CD4-positive, alpha-beta T cell treated with Interleukin-4 for 1 hour (primary cell): Measurements from ENCODE around the gene METTL1.

Source experiments
- DNase-seq, 2 donors: peaks; one replicate each; pipeline ENCODE4 v3.0.0-alpha.2; 2020 to 2022

METTL1 gene

GRCh38 chr12:57735952-57736740, 35.8 kb downstream of the METTL1 start:
- DNase-seq, result no peak

GRCh38 chr12:57735198-57735855, 36.6 kb downstream of the METTL1 start:
- no peak for DNase-seq

DNA sequence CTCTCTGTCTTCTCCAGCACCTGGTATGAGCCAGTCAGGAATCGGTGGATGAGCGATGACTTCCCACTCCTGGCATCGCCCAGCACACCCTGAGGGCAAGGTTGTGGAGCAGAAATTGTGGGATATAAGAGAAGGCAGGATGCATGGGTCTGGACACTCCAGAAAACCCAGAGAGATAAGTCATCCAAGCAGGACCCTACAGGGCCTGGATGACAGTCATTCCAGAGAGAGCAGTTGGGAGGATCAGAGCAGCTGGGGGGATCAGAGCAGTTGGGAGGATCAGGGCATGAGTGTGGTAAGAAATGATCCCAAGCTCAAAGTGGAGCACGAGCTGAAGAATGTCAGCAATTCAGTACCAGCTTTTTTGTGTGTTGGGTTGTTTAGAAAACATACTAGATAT, 37.3 kb downstream of the METTL1 start:
- no peak for DNase-seq

- no peak for DNase-seq
These were observed 38.0 kb downstream of the METTL1 start for GRCh38 chr12:57733928-57734327.

DNA sequence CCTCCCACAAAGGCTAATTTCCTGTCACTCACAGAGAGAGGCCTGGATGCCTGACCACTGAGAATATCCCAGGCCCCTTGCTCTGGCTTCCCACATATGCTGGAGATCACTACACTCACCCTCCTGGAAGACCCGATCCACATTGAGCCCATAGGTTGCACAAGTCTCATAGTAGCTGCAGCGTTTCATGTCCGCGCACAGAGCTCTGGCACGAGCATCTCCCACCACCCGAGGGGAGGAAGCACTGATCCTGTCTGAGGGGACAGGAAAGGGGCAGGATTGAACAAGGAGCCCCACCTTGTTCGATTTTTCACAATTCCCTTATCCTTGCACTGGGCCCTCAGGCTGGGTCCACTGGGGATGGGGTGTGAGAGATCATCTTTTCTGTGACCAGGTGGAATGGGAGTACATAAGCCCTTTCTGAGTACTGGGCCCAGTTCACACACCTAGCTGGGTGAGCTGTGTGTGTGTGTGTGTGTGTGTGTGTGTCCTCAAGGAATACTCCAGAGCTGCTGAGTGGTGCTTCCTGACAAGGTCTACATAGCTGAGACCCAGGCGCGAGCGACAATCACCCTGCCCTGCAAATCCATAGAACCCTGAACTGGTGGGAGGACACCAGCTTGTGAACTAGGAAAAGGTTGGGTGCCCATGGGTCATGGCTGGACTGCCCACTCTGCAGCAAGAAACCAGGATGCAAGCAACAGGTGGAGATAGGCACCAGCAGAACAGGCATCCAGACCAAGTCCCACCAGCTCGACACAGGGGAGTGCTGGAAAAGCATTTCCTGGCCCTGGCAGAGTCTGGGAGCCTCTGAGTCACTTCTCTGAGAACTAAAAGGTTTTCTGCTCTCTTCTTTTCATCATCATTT, 38.9 kb downstream of the METTL1 start:
- DNase-seq, result no peak

GRCh38 chr12:57732270-57732669, 39.6 kb downstream of the METTL1 start:
- no peak for DNase-seq

DNA sequence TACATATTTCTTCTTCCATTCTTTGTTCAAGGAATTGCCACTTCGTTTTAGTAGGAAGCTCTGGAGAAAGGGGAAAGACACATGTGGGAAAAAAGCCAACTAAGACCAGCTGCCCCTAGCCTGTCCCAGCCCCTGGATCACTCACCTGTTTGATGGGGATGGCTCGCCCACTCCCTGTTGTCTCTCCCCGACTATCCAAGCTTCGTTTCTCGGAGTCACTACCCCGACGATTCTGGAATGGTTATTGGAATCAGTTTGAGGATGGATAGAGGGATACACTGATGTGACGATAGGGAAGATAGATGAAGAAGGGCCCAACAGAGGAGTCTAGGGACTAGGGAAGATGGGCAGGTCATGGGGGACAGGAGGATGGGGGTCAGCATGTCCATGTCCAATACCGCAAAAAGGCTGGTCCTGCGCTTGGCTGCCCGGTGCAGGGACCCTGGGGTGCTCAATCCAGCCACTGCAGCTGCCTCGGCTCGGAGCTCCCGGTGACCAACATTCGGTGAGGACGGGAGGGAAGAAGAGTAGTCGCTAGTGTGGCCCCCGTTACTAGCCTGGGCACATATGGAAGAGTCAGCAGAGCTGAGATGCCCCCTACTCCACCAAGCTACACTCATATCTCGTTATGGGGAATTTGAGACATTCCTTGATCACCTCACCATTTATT, 40.4 kb downstream of the METTL1 start:
- no peak for DNase-seq

- DNase-seq, result no peak
These were observed 41.4 kb downstream of the METTL1 start for GRCh38 chr12:57730336-57731067.

DNA sequence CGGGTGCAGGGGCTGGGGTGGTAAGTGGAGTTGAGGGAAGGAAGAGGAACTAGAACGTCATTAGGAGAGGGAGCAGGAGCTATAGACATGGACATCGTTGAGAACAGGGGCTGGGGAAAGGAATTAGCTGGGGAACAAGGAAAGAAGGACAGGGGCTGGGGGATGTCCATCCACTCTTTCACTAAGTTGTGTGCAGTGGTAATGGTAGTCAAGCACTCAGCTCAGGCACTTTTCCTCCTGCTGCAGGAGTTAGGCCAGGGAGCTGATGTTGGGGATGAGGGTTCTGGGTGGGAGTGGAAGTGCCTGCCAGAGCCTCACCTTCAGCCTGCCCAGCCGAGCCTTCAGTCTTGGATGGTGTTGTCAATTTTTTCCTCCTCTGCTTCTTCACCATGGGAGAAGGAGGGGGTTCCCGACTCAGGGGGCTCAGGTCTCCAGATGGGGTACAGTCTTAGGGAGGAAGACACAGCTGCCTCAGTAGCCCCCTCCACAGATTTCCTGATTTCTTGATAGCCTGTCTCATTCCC, 42.5 kb downstream of the METTL1 start:
- DNase-seq, result no peak

GRCh38 chr12:57727758-57728395, 44.0 kb downstream of the METTL1 start:
- no peak for DNase-seq

DNA sequence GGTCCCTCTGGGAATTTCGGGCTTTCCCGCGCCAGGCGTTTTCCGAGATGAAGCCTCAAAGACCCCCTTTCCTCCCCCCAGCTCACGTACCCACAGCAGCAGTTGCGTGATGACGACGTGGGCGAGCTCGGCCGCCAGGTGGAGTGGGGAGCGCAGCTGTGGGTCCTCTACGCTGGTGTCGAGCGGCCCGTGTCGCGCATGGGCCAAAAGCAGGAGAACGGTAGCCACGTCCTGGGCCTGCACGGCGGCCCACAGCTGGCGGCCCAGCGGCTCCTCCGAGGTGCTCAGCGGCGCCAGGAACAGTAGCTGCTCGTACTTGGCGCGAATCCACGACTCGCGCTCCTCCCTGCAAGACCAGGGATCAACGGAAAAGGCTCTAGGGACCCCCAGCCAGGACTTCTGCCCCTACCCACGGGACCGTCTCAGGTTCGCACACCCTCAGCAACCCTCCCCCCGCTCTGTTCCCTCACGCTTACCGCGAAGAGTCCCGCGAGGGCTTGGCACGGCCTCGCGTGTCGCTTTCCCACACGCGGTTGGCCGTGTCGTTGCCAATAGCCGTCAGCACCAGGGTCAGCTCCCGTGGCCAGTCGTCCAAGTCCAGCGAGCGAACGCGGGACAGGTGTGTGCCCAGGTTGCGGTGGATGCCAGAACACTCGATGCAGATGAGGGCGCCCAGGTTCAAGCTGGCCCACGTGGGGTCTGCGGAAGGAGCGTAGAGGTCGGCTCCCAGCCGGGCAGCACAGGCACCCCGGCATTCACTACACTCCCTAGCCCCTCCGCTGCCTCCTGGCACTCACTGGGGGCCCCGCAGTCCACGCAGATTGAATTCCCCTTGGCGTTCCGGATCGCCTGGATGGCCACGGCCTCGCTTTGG, 44.8 kb downstream of the METTL1 start:
- no peak for DNase-seq

DNA sequence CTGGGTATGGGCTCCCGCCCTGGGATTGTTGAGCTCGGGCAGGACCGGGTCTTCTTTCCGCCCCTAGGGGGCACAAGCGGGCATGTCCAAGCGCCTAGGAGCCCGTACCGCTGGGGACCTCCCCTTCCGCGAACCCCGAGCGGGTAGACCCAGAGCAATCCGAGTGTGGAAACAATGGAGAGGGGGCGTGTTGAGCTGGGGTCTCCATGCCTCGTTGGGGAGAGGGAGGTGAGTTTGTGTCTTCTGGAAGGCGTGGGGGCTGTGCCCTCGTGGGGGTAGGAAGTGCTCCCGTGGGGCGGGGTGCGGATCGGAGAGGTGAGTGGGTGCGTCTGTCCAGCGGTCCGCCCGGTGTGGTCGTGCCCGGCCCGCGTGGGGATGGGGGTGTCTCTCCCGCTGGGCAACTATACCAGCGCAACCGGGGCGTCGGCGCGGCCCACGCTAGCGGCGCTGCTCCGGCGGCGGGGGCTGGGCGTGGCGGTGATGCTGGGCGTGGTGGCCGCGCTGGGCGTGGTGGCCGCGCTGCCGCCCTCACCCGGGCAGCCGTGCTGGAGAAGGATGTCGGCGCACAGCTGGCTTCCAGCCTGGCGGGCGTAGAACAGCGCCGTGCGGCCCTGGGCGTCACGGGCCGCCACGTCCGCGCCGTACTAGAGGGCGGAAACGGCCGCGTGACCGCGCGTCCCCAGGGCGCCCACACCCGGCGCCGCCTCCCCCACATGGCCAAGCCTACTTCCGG, 45.6 kb downstream of the METTL1 start:
- DNase-seq, result peak in 1 of 2 donors; percentile 42

DNA sequence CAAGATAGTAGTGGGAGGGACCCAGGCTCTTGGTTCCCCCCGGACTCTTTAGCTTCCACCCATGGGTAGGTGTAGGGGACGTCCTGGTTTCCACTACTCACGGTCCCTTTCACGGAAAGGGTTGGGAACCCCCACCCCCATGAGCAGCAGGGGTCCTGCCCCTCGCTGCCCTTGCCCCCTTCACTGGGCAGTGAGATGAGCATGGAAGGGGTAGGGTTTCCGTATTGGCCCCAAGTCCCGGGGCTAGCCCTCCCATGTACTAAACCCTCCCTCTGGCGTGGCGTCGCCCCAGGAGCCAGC, 46.1 kb downstream of the METTL1 start:
- no peak for DNase-seq

DNA sequence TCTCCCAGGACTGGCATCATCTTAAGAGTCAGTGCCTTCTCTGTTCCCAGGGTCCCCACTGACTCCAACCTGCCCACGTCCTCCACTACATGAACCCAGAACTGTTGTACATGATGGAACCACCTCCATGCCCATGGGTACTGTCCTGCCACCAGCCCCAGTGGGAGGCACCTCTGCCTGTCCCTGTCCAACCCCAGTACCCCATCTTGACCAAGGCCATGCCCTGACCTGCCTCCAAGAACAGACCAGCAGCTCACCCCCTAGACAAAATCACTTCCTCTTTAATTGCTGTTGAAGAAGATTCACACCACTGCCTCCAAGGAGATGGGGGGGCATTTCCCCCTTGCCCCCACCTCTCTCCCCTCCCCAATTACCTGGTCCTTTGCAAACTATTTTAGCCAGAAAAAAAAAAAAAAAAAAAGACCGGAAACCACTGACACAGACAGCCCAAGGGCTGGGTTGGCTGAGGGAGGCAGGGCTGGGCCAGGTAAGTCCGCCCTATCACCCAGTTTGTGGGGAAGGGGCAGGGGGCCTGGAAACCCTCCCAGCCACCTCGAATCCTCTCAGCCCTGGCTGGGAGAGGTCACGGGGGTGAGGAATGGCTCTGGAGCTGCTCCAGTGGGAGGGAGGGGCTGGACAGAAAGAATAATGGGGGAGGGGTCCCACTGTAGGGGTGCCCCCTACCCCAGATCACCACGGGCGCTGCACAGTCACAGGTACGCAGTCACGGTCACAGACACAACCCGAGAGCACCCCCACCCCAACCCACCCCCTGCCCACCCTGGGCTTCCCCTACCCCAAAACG, 46.8 kb downstream of the METTL1 start:
- DNase-seq, result no peak

DNA sequence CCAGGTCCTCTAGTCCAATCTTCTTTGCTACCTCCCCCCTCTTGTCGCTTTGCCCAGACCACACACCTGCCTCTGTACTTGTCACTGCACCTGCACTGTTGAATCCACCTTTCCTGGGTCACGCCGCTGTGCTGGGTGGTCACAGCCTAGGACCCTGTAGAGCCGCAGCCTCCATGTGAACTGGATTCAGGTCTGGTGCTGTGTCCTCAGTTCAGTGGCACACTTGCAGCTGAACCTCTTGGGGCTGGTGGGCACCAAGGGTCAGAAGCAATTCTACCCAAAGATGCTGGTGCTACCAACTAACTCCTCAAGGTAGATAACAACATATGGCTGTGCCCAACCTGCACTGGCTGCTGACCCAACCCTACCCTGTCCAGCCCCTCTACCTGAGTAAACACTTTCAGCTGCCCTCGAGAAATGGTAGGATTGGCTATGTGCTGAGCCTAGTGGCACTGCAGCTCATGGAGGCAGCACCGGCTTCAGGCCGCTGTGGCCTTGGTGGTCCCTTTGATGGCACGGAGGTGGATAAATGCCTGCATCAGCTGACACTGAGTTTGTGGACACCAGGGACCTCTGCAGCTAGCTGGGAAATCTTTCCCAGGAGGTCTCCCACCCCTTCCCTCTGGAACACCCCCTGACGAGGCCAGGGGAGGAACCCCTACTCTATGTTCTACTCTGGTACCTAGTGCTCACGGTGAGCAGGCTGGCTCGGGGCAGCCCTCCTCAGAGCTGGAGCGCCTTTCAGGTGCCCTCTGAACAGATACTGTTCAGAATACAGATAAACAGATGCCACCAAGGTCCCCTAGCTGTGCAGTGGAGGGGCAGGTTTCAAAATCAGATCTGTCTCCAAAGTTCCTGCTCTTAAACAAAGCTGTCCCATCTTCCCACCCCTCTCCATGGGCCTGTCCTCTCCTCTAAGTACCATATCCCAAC, 47.6 kb downstream of the METTL1 start:
- DNase-seq, result no peak

DNA sequence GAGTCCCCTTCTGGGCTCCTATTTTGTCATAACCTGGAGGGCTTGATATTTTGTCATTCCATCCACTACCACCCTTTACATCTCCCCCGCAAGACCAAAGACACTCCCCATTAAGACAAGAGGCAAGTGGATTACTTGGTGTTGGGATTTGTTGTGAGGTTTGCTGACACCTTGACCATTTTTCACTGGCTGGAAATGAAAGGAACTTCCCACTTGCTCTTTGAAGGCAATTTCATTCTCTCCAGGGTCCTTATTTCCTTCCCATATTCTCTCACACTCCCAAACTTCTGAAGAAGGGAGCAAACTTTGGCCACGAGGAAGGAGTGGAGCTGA, 48.3 kb downstream of the METTL1 start:
- DNase-seq, result no peak

DNA sequence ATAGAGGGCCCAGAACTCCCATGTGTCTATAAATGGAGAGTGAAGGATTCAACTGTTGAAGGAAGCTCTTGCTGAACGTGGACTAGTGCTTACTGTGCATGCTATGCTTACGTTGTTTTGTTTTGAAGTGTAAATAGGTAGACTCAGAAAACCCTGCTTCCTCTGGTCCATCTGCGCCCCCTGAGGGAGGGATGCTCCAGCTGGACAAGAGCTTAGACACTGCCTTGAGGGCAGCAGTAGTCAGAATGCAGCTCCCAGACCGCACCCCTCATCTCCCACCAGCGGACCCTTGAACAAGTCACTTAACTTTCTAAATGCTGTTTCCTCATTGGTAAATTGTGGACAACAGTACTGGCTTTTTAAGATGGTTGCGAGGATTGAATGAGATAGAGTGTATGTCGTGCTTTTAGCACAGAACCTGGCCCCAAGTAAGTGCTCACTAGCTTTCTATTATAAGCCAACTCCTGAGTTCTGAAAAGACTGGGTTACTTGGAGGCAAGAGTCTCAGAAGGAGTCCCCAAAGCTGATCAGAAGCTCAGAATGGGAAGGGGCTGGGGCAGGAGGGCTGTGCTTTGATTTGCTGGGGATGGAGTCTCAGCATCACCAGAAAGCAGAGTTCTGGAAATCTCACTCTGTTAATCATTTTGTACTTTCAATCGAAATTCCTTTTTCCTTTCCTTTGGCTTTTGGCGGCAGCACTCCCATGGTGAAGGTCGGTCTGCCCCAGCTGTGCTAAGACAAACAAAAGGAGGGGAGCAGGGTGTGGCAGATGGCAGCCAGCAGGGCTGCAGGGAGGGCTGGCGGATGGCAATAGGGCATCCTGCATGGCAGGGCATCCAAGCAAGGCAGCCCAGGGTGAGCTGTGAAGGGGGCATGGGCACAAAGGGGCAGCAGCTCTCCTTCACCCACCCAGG, 48.9 kb downstream of the METTL1 start:
- no peak for DNase-seq
